ENCODE measurements around the gene PPEF2.

Gene PPEF2

DNA sequence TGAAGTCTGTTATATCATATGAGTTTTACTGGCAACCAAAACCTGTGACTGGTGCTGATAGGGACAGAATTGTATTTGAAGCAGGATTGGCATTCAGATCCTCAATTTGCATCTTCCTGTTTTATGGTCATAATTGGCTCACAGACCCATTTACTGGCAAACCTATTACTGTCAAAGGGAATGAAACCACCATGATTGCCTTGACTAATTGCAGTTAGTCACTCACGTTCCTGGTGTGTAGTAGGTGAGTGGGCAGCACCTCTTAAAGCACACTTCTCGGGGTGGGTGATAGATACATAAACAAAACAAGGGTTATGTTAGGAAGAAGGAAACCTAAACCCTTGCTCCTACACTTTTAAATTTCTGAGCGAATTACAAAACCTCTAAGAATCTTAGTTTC lies 81.0 kb downstream of the PPEF2 start:
- TF ChIP-seq TAF1 (IDR thresholded peaks at IDR 0.05; ENCODE audit: low read depth) (no peak), NFIC (IDR thresholded peaks at IDR 0.05) (no peak), ZBTB7A (IDR thresholded peaks at IDR 0.05; ENCODE audit: low read depth) (no peak), CEBPB (IDR thresholded peaks at IDR 0.05) (no peak), CREB1 (IDR thresholded peaks at IDR 0.05; ENCODE audit: low read depth) (no peak)
- TF ChIP-seq, protein P1, sequence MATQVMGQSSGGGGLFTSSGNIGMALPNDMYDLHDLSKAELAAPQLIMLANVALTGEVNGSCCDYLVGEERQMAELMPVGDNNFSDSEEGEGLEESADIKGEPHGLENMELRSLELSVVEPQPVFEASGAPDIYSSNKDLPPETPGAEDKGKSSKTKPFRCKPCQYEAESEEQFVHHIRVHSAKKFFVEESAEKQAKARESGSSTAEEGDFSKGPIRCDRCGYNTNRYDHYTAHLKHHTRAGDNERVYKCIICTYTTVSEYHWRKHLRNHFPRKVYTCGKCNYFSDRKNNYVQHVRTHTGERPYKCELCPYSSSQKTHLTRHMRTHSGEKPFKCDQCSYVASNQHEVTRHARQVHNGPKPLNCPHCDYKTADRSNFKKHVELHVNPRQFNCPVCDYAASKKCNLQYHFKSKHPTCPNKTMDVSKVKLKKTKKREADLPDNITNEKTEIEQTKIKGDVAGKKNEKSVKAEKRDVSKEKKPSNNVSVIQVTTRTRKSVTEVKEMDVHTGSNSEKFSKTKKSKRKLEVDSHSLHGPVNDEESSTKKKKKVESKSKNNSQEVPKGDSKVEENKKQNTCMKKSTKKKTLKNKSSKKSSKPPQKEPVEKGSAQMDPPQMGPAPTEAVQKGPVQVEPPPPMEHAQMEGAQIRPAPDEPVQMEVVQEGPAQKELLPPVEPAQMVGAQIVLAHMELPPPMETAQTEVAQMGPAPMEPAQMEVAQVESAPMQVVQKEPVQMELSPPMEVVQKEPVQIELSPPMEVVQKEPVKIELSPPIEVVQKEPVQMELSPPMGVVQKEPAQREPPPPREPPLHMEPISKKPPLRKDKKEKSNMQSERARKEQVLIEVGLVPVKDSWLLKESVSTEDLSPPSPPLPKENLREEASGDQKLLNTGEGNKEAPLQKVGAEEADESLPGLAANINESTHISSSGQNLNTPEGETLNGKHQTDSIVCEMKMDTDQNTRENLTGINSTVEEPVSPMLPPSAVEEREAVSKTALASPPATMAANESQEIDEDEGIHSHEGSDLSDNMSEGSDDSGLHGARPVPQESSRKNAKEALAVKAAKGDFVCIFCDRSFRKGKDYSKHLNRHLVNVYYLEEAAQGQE (IDR thresholded peaks at IDR 0.05; ENCODE audit: low read depth): no peak
- TF ChIP-seq, protein P2, sequence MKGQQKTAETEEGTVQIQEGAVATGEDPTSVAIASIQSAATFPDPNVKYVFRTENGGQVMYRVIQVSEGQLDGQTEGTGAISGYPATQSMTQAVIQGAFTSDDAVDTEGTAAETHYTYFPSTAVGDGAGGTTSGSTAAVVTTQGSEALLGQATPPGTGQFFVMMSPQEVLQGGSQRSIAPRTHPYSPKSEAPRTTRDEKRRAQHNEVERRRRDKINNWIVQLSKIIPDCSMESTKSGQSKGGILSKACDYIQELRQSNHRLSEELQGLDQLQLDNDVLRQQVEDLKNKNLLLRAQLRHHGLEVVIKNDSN (IDR thresholded peaks at IDR 0.05): no peak
- TF ChIP-seq, protein P3, sequence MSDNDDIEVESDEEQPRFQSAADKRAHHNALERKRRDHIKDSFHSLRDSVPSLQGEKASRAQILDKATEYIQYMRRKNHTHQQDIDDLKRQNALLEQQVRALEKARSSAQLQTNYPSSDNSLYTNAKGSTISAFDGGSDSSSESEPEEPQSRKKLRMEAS (IDR thresholded peaks at IDR 0.05): no peak

DNA sequence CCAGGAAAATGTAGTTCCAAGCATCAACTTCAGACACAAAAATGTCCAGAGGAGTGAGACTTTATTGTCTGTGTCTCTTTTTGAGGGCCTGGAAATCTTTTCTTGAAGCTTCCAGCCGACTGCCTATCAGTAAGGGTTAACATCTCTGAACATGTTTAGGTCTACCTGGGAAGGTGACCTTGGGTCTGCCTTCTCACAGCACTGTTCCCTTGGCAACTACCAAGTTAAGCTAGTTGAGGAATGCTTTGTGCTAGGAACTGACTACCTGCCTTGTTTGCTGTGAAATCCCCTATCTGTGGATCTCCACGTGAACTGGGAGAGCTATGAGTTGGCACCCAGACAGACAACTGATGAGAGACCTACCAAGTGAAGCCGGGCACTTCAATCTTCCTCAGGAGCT lies 81.6 kb downstream of the PPEF2 start:
- TF ChIP-seq, protein P2 (IDR thresholded peaks at IDR 0.05): no peak
- TF ChIP-seq FOXM1 (IDR thresholded peaks at IDR 0.05; ENCODE audit: borderline replicate concordance, low read depth) (no peak), RAD21 (IDR thresholded peaks at IDR 0.05; ENCODE audit: low read depth) (no peak)

DNA sequence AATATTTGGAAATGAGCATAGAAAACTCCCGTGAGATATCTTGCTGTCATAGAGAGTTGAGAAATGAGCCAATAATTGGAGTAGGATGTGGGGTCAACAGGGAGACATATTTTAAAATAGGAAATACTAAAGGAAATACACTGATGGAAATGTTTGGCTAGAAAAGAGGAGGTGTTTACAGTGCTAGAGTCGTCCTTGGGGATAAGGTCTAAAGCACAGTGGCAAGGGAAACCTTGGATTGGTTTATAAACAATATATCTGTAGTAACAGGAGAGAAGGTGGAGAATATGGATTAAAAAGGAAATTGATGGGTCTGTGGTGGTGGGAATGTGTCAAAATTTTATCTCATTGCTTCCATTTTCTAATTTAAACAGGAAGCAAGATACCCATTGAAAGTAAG lies 82.1 kb downstream of the PPEF2 start:
- TF ChIP-seq TAF1 (IDR thresholded peaks at IDR 0.05; ENCODE audit: low read depth): no peak
- no peak for TF ChIP-seq RAD21 (IDR thresholded peaks at IDR 0.05; ENCODE audit: low read depth)
- TF ChIP-seq YY1 (IDR thresholded peaks at IDR 0.05; ENCODE audit: low read depth): no peak
- no peak for TF ChIP-seq CREB1 (IDR thresholded peaks at IDR 0.05; ENCODE audit: low read depth)
- TF ChIP-seq, protein P1 (IDR thresholded peaks at IDR 0.05; ENCODE audit: low read depth): no peak
- TF ChIP-seq EP300 (IDR thresholded peaks at IDR 0.05; ENCODE audit: borderline replicate concordance): no peak
- TF ChIP-seq CEBPB (IDR thresholded peaks at IDR 0.05): no peak
- no peak for TF ChIP-seq NFIC (IDR thresholded peaks at IDR 0.05)

DNA sequence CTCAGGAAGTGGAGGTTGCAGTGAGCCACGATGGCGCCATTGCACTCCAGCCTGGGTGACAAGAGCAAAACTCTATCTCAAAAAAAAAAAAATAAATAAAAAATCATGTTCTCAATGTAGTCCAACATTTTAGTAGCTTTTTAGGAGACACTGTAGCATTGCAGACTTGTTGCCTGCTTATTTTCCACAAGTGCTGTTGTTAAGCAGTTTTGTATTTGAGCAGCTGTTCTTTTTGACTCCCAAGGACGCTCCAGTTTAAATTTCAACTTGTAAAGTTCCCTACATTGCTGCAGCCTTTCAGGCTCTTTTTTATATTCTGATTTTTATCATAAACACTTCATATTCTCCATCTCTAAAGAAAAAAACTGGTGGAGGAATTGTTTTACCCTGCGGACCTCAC lies 83.1 kb downstream of the PPEF2 start:
- no peak for TF ChIP-seq TEAD4 (IDR thresholded peaks at IDR 0.05)
- no peak for TF ChIP-seq EGR1 (IDR thresholded peaks at IDR 0.05)
- TF ChIP-seq FOXM1 (IDR thresholded peaks at IDR 0.05; ENCODE audit: borderline replicate concordance, low read depth): no peak
- TF ChIP-seq, protein P1 (IDR thresholded peaks at IDR 0.05; ENCODE audit: low read depth): no peak
- TF ChIP-seq, protein P2 (IDR thresholded peaks at IDR 0.05): no peak
- TF ChIP-seq ZBTB7A (IDR thresholded peaks at IDR 0.05; ENCODE audit: low read depth): no peak
- no peak for TF ChIP-seq TAF1 (IDR thresholded peaks at IDR 0.05; ENCODE audit: low read depth)

DNA sequence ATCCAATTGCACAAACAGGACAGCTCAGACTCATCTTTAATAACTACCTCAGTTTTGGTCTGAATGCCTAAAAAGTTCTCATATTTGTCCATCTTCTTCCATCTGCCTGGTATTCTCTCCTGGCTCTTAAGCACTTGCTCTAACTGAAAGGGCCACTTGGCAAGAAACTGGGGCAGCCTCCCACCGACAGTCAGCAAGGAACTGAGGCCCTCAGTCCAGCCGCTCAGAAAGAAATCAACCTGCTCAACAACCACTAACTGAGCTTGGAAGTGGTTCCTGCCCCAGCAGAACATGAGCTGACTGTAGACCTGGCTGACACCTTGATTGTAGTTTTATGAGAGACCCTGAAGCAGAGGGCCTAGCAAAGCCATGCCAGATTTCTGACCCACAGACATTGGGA lies 84.4 kb downstream of the PPEF2 start:
- TF ChIP-seq YY1 (IDR thresholded peaks at IDR 0.05; ENCODE audit: low read depth) (no peak), ZBTB7A (IDR thresholded peaks at IDR 0.05; ENCODE audit: low read depth) (no peak), TAF1 (IDR thresholded peaks at IDR 0.05; ENCODE audit: low read depth) (no peak)
